ENCODE data around the gene CSF3R.

The CSF3R gene

DNA sequence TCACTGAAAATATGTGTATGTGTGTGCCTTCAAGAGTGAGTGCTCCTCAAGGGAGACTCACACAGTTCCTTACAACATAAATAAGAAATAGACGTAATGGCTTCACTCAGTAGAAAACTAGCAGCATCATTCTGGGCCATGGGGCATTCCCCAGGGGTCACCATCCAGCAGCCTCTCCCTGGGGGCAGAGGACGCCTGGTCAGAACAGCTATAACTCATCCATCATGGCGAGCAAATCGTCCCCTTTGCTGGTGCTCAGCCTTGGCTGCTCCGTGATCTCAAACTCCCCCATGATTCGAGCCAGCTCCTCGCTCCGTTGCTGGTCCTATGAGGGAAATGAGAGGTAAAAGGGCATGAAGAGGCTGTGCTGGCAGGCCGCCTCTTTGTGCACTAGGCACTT, 64.8 kb downstream of the CSF3R start:
- no peak for TF ChIP-seq EZH2phosphoT487 (IDR thresholded peaks at IDR 0.05; ENCODE audit: borderline replicate concordance, low read length)
- TF ChIP-seq, protein P1, sequence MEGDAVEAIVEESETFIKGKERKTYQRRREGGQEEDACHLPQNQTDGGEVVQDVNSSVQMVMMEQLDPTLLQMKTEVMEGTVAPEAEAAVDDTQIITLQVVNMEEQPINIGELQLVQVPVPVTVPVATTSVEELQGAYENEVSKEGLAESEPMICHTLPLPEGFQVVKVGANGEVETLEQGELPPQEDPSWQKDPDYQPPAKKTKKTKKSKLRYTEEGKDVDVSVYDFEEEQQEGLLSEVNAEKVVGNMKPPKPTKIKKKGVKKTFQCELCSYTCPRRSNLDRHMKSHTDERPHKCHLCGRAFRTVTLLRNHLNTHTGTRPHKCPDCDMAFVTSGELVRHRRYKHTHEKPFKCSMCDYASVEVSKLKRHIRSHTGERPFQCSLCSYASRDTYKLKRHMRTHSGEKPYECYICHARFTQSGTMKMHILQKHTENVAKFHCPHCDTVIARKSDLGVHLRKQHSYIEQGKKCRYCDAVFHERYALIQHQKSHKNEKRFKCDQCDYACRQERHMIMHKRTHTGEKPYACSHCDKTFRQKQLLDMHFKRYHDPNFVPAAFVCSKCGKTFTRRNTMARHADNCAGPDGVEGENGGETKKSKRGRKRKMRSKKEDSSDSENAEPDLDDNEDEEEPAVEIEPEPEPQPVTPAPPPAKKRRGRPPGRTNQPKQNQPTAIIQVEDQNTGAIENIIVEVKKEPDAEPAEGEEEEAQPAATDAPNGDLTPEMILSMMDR (IDR thresholded peaks at IDR 0.05; ENCODE audit: low read depth, low read length, poor library complexity, severe bottlenecking), result no peak
- Histone ChIP-seq H3F3A (ENCODE audit: control insufficient read depth, insufficient read depth) (no peaks in the 10 kb centered on the region), H4K20me1 (ENCODE audit: control insufficient read depth, insufficient read depth, low read depth, low read length) (no peaks in the 10 kb centered on the region), H3K9me3 (ENCODE audit: control insufficient read depth, insufficient read depth, low read length) (peaks cover 9% of the 10 kb centered on the region; the same call in 1 of the 2 replicates), H3K27me3 (ENCODE audit: control insufficient read depth, low read length) (no peaks in the 10 kb centered on the region), H3K4me3 (ENCODE audit: low read length) (no peak overlapping the region), H3K4me1 (ENCODE audit: control insufficient read depth, low read length) (peaks cover 35% of the 10 kb centered on the region), H3K36me3 (ENCODE audit: control insufficient read depth, low read length) (no peaks in the 10 kb centered on the region), H3K9me2 (replicated peaks; ENCODE audit: control insufficient read depth, low read length) (no peaks in the 10 kb centered on the region), H3K27ac (ENCODE audit: low read depth, low read length) (no peak overlapping the region), H3K79me2 (ENCODE audit: control insufficient read depth, low read length) (no peaks in the 10 kb centered on the region), H3K4me2 (ENCODE audit: low read length) (no peak overlapping the region)
